ENCODE measurements around the gene BSN.

BSN gene

DNA sequence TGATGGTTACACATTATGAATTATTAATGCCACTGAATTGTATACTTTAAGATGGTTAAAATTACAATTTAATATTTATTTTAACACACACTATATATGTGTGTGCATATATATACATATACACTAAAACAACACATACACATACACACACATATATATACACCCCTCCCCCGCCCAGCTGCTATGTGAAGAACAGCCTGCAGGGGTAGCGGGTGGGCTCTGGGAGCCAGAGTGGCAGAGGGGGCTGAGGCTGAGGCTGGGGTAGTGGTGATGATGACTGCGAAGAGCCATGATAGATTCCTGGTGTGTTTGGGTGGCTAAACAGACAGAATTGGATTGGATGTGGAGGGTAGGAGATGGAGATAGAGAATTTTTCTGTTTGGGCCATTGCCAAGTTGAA, 80.5 kb downstream of the BSN start:
- DNase-seq = no peak

GRCh38 chr3:49636883-49637609, 82.8 kb downstream of the BSN start:
- DNase-seq = no peak

DNA sequence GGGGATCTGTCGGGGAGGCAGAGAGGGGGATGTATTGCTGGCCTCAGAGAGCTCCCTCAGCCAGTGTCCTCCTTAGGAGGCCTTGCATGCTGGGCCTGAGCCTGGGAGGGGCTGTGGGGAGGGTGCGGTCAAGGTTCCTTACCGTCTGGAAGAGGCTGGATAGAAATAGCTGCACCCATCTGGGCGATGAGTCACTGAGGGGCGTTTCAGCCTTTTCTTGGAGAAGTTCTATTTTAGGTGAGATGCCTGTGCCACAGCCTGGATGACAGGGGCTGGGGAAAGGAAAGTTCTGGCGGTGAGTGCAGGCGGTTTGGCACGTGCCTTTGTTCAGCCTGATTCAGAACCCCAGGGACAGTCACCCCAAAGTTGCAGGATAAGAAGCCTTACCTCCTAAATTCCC, 84.2 kb downstream of the BSN start:
- no peak for DNase-seq

GRCh38 chr3:49639551-49639950, 85.3 kb downstream of the BSN start:
- DNase-seq = no peak

DNA sequence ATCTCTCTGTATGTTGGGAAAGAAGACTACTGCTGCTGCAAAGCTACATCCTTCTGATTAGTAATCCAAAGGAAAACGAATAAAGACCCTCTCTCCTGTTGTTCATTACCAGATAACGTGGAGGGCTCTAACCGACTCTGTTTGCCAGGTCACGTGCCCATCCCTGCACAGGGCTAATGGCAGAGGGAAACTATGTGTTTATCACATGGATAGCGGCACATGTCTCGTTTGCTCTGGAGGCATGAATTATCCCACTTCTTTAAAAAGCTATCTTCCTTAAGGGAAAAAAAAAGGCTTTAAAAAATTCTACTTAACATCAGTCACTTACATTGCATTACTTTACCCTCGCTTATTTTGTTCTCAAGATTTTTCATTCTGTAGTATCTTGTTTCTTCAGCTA, 87.0 kb downstream of the BSN start:
- DNase-seq = no peak

DNA sequence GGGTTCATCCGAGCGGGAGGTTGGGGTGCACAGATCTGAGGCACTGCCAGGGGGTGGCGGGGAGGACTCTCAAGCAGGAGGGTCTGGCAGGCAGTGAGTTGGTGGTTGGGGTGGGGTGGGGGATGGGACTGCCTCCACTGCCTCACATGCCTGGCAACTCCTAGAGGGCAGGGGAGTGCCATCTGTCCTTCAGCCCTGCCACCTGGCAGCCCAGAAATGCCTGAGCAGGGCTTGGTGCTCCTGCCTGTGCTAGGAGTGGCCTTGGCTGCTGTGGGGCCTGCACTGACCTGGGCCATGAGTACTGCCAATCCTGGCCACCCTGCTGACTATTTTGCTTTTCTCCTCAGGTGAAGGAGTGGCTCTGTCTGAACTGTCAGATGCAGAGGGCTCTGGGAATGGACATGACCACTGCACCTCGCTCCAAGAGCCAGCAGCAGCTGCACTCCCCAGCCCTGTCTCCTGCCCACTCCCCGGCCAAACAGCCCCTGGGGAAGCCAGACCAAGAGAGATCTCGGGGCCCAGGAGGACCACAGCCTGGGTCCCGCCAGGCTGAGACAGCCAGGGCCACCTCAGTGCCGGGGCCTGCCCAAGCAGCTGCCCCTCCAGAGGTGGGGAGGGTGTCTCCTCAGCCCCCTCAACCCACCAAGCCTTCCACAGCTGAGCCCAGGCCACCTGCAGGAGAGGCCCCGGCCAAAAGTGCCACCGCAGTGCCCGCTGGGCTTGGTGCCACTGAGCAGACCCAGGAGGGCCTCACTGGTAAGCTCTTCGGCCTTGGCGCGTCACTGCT, 87.8 kb downstream of the BSN start:
- no peak for DNase-seq

DNA sequence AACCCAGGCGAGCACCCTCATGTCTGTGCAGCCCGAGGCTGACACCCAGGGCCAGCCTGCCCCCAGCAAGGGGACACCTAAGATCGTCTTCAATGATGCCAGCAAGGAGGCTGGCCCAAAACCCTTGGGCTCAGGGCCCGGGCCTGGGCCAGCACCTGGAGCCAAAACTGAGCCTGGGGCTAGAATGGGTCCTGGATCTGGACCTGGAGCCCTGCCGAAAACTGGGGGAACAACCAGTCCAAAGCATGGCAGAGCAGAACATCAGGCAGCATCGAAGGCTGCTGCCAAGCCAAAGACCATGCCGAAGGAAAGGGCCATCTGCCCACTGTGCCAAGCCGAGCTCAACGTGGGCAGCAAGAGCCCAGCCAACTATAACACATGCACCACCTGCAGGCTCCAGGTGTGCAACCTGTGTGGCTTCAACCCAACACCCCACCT, 88.5 kb downstream of the BSN start:
- no peak for DNase-seq

- no peak for DNase-seq
Measured at GRCh38 chr3:49644684-49645083, 90.4 kb downstream of the BSN start.

DNA sequence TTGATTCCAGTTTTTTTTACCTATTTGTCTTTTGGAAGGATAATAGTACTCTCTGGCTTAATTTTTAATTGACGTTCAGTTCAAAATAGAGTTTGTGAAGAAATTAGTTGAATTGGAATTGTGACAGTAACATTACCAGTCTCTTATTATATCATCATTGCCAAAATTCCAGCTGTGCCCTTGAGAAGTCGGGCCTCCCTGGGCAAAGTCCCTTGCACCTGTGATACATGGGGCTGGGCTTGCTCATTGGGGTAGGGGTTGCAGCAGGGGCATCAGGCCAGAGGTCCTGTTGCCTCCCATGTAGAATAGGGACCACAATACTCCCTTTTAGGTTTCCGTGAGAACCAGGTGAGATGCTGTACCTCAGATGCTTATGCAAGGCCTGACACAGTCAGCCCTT, 92.0 kb downstream of the BSN start:
- no peak for DNase-seq

GRCh38 chr3:49647741-49648140, 93.5 kb downstream of the BSN start:
- peak; percentile 46 for DNase-seq

DNA sequence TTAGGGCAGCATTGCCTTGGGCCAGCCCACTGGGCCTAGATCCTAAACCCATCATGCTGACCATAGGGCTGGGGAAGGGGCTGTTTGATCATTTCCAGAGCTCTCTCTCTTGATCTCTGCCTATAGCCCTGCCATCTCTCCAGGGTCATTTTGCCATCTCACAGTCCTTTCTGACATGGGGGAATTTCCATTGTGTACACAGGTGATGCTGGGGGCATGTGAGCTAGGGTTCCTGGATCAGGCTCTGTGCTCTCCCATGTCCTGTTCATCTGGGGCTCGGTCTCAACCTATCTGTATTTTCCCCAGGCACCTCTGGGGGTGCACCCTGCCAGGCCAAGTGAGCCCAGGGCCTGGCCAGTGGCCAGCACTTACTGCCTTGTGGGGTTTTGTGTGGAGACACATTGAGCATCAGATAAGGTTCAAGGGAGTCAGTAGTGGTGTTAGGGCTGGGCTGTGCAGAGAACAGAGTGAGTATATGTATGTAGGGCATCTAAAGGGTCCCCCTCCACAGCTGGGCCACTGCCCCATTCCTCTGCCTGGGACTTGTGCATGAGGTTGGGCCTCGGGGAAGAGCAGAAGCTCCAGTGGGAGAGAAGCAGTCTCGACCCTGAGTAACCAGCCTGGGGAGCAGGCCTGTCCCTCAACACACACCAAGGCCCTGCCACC, 94.2 kb downstream of the BSN start:
- DNase-seq = no peak

DNA sequence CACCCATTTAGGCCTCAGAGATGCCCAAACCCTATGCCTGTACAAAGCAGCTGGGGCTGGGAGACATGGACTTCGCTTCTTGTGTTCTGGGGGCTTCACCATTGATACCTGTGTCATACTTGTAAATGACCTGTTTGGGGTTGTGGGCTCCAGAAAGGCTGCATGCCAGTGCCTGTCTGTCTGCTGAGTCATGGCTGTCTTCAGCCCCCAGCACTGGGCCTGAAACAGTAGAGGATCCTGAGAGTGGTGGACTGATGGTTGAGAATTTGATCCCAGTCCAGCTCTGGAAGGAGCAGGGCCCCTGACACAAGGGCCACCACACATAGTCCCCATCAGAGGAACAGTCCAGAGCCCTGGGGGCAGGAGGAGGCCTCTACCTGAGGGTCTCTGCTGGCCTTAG, 95.3 kb downstream of the BSN start:
- no peak for DNase-seq

- DNase-seq = no peak
Measured at GRCh38 chr3:49650177-49650576, 95.9 kb downstream of the BSN start.

DNA sequence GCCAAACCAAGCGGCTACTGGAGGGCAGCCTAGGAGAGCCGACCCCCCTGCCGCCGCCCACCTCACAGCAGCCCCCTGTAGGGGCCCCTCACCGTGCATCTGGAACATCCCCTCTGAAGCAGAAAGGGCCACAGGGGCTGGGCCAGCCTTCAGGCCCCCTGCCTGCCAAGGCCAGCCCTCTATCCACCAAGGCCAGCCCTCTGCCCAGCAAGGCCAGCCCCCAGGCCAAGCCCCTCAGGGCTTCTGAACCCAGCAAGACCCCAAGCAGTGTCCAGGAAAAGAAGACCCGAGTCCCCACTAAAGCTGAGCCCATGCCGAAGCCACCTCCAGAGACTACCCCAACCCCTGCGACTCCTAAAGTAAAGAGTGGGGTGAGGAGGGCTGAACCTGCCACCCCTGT, 96.4 kb downstream of the BSN start:
- DNase-seq = no peak

GRCh38 chr3:49652218-49652902, 98.1 kb downstream of the BSN start:
- no peak for DNase-seq

GRCh38 chr3:49652903-49653415, 98.7 kb downstream of the BSN start:
- no peak for DNase-seq

GRCh38 chr3:49653621-49654020, 99.3 kb downstream of the BSN start:
- DNase-seq = no peak

GRCh38 chr3:49654176-49654825, 100.0 kb downstream of the BSN start:
- DNase-seq = no peak

- peak; percentile 86 for DNase-seq
Measured at GRCh38 chr3:49654955-49655556, 100.8 kb downstream of the BSN start.

DNA sequence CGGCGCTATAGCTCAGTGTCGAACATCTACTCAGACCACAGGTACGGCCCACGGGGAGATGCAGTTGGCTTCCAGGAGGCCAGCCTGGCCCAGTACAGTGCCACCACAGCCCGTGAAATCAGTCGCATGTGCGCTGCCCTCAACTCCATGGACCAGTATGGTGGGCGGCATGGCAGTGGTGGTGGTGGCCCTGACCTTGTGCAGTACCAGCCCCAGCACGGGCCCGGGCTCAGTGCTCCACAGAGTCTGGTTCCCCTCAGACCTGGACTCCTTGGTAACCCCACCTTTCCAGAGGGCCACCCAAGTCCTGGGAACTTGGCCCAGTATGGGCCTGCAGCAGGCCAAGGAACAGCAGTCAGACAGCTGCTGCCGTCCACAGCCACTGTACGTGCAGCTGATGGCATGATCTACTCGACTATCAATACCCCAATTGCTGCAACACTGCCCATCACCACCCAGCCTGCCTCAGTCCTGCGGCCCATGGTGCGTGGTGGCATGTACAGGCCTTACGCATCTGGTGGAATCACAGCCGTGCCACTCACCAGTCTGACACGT, 101.5 kb downstream of the BSN start:
- DNase-seq = no peak

DNA sequence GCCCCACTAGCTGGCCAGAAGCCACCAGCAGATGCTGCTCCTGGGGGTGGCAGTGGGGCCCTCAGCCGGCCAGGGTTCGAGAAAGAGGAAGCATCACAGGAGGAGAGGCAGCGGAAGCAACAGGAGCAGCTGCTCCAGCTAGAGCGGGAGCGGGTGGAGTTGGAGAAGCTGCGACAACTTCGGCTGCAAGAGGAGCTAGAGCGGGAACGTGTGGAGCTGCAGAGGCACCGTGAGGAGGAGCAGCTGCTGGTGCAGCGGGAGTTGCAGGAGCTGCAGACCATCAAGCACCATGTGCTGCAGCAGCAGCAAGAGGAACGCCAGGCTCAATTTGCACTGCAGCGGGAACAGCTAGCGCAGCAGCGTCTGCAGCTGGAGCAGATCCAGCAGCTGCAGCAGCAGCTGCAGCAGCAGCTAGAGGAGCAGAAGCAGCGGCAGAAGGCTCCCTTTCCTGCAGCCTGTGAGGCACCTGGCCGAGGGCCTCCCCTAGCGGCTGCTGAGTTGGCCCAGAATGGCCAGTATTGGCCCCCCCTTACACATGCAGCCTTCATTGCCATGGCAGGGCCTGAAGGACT, 102.3 kb downstream of the BSN start:
- DNase-seq = no peak
